Measurements from ENCODE around the gene LCN12.

The LCN12 gene

GRCh38 chr9:136927343-136928271 is 24.5 kb upstream of the LCN12 start:
- Histone ChIP-seq H3K36me3 (ENCODE audit: control insufficient read depth in 2 of 2, insufficient read depth in 2 of 2, low read length in 2 of 2) (peaks cover 0 to 12% of the 10 kb centered on the region in 2 donors), H3K27ac (ENCODE audit: low read length) (no peak overlapping the region), H3K27me3 (ENCODE audit: control insufficient read depth in 1 of 2, insufficient read depth in 2 of 2, low read length in 2 of 2) (no peaks in the 10 kb centered on the region), H3K9ac (ENCODE audit: low read length in 2 of 2) (no peak overlapping the region), H3K4me1 (ENCODE audit: control insufficient read depth, insufficient read depth, low read length) (peaks cover 3% of the 10 kb centered on the region), H3K9me3 (ENCODE audit: control insufficient read depth in 2 of 2, low read length in 2 of 2) (no peaks in the 10 kb centered on the region), H3K4me3 (ENCODE audit: low read length in 2 of 2) (no peak overlapping the region)

GRCh38 chr9:136928591-136928990 is 23.5 kb upstream of the LCN12 start:
- Histone ChIP-seq H3K4me1 (ENCODE audit: control insufficient read depth, insufficient read depth, low read length) (peaks cover 3% of the 10 kb centered on the region), H3K9ac (ENCODE audit: low read length in 2 of 2) (no peak overlapping the region), H3K27me3 (ENCODE audit: control insufficient read depth in 1 of 2, insufficient read depth in 2 of 2, low read length in 2 of 2) (no peaks in the 10 kb centered on the region), H3K9me3 (ENCODE audit: control insufficient read depth in 2 of 2, low read length in 2 of 2) (no peaks in the 10 kb centered on the region), H3K4me3 (ENCODE audit: low read length in 2 of 2) (no peak overlapping the region), H3K36me3 (ENCODE audit: control insufficient read depth in 2 of 2, insufficient read depth in 2 of 2, low read length in 2 of 2) (peaks cover 0 to 12% of the 10 kb centered on the region in 2 donors), H3K27ac (ENCODE audit: low read length) (no peak overlapping the region)

GRCh38 chr9:136930014-136930413 is 22.1 kb upstream of the LCN12 start:
- peaks cover 3% of the 10 kb centered on the region for H3K4me1 ChIP-seq (ENCODE audit: control insufficient read depth, insufficient read depth, low read length)
- no peak overlapping the region for H3K4me3 ChIP-seq (ENCODE audit: low read length in 2 of 2)
- no peaks in the 10 kb centered on the region for H3K9me3 ChIP-seq (ENCODE audit: control insufficient read depth in 2 of 2, low read length in 2 of 2)
- no peak overlapping the region for H3K9ac ChIP-seq (ENCODE audit: low read length in 2 of 2)
- no peaks in the 10 kb centered on the region for H3K27me3 ChIP-seq (ENCODE audit: control insufficient read depth in 1 of 2, insufficient read depth in 2 of 2, low read length in 2 of 2)
- H3K27ac ChIP-seq (ENCODE audit: low read length), result no peak overlapping the region
- H3K36me3 ChIP-seq (ENCODE audit: control insufficient read depth in 2 of 2, insufficient read depth in 2 of 2, low read length in 2 of 2), result peaks cover 0 to 12% of the 10 kb centered on the region in 2 donors

GRCh38 chr9:136931611-136932130 is 20.4 kb upstream of the LCN12 start:
- Histone ChIP-seq H3K4me1 (ENCODE audit: control insufficient read depth, insufficient read depth, low read length) (peaks cover 3% of the 10 kb centered on the region), H3K9ac (ENCODE audit: low read length in 2 of 2) (no peak overlapping the region), H3K27ac (ENCODE audit: low read length) (no peak overlapping the region), H3K27me3 (ENCODE audit: control insufficient read depth in 1 of 2, insufficient read depth in 2 of 2, low read length in 2 of 2) (no peaks in the 10 kb centered on the region), H3K9me3 (ENCODE audit: control insufficient read depth in 2 of 2, low read length in 2 of 2) (no peaks in the 10 kb centered on the region), H3K4me3 (ENCODE audit: low read length in 2 of 2) (no peak overlapping the region), H3K36me3 (ENCODE audit: control insufficient read depth in 2 of 2, insufficient read depth in 2 of 2, low read length in 2 of 2) (peaks cover 0 to 5% of the 10 kb centered on the region in 2 donors)

DNA sequence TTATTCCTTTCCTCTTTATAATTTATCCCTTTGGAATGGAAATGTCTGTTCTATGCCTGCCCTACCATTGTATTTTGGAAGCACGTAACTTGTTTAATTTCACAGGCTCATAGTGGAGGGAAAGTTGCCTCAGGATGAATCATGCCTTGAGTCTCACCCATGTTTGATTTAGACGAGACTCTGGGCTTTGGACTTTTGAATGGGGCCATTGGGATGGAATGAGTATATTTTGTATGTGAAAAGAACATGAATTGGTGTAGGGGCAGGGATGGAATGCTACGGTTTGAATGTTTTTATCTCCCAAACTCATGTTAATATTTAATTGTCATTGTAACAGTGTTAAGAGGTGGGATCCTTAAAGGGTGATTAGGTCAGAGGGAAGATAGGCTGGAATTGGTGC is 17.8 kb upstream of the LCN12 start:
- no peak overlapping the region for H3K4me3 ChIP-seq (ENCODE audit: low read length in 2 of 2)
- H3K36me3 ChIP-seq (ENCODE audit: control insufficient read depth in 2 of 2, insufficient read depth in 2 of 2, low read length in 2 of 2), result peaks cover 4% of the 10 kb centered on the region in 2 donors
- no peaks in the 10 kb centered on the region for H3K9me3 ChIP-seq (ENCODE audit: control insufficient read depth in 2 of 2, low read length in 2 of 2)
- H3K27me3 ChIP-seq (ENCODE audit: control insufficient read depth in 1 of 2, insufficient read depth in 2 of 2, low read length in 2 of 2), result no peaks in the 10 kb centered on the region
- H3K27ac ChIP-seq (ENCODE audit: low read length), result no peak overlapping the region
- H3K9ac ChIP-seq (ENCODE audit: low read length in 2 of 2), result no peak overlapping the region
- H3K4me1 ChIP-seq (ENCODE audit: control insufficient read depth, insufficient read depth, low read length), result no peaks in the 10 kb centered on the region

- Histone ChIP-seq H3K9ac (ENCODE audit: low read length in 2 of 2) (no peak overlapping the region), H3K36me3 (ENCODE audit: control insufficient read depth in 2 of 2, insufficient read depth in 2 of 2, low read length in 2 of 2) (peaks cover 12 to 16% of the 10 kb centered on the region in 2 donors), H3K27me3 (ENCODE audit: control insufficient read depth in 1 of 2, insufficient read depth in 2 of 2, low read length in 2 of 2) (no peaks in the 10 kb centered on the region), H3K4me1 (ENCODE audit: control insufficient read depth, insufficient read depth, low read length) (no peaks in the 10 kb centered on the region), H3K9me3 (ENCODE audit: control insufficient read depth in 2 of 2, low read length in 2 of 2) (no peaks in the 10 kb centered on the region), H3K27ac (ENCODE audit: low read length) (no peak overlapping the region), H3K4me3 (ENCODE audit: low read length in 2 of 2) (no peak overlapping the region)
Observed at GRCh38 chr9:136935651-136936050, 16.4 kb upstream of the LCN12 start.

DNA sequence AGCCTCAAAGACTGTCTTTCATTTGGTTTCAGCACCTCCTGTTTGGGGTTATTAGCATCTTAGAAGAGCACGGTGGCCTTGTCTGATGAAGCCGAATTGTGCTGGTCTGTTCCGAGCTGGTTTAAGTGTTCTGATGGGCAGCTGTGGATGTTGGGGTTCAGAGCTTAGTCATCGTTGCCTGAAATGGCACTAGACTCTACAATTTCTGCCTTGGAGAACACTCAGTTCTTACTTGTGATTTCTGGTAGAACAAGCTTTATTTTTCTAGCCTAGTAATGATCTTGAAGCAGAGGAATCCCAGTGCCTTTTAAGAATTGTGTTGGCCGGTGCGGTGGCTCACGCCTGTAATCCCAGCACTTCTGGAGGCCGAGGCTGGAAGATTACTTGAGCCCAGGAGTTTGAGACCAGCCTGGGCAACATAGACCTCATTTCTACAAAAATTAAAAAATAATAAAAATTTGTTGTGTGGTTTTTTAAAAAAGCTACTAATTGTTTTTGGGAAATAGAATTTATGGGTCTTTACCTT is 15.4 kb upstream of the LCN12 start:
- peaks cover 19 to 26% of the 10 kb centered on the region in 2 donors for H3K36me3 ChIP-seq (ENCODE audit: control insufficient read depth in 2 of 2, insufficient read depth in 2 of 2, low read length in 2 of 2)
- H3K9me3 ChIP-seq (ENCODE audit: control insufficient read depth in 2 of 2, low read length in 2 of 2), result no peaks in the 10 kb centered on the region
- H3K4me1 ChIP-seq (ENCODE audit: control insufficient read depth, insufficient read depth, low read length), result no peaks in the 10 kb centered on the region
- H3K4me3 ChIP-seq (ENCODE audit: low read length in 2 of 2), result no peak overlapping the region
- no peak overlapping the region for H3K9ac ChIP-seq (ENCODE audit: low read length in 2 of 2)
- H3K27ac ChIP-seq (ENCODE audit: low read length), result no peak overlapping the region
- no peaks in the 10 kb centered on the region for H3K27me3 ChIP-seq (ENCODE audit: control insufficient read depth in 1 of 2, insufficient read depth in 2 of 2, low read length in 2 of 2)

DNA sequence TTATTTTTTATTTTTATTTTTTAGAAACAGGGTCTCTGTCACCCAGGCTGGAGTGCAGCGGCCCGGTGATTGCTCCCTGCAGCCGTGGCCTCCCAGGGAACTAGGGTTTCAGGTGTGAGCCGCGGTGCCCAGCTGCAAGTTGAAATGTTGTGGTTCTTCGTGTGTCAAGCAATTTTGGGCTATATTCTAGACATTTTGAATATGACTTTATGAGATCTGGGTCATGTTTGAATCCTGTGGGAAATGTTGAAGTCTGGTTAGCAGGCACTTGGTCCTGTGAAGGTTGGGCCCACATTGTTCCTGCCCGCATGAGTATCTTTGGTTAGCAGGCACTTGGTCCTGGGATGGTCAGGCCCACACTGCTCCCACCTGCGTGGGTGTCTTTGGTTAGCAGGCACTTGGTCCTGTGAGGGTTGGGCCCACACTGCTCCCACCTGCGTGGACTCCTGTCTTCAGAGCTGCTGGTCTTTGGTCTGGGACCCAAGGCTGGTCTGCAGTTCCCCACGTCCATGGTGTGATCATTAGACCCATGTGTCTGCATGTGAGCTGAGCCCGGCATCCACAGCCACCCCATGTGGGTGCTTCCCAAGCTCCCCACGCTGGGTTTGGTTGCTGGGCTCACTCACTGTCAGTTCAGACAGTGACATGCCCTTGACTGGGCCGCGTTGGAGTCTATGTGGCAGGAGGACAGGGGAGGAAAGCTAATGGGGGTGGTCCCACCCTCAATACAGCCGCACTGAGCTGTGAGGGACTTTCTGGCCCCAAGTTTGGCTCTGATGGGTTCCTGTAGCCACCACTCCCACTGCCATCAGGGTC is 14.7 kb upstream of the LCN12 start:
- H3K4me1 ChIP-seq (ENCODE audit: control insufficient read depth, insufficient read depth, low read length), result no peaks in the 10 kb centered on the region
- H3K27me3 ChIP-seq (ENCODE audit: control insufficient read depth in 1 of 2, insufficient read depth in 2 of 2, low read length in 2 of 2), result no peaks in the 10 kb centered on the region
- no peaks in the 10 kb centered on the region for H3K9me3 ChIP-seq (ENCODE audit: control insufficient read depth in 2 of 2, low read length in 2 of 2)
- no peak overlapping the region for H3K9ac ChIP-seq (ENCODE audit: low read length in 2 of 2)
- no peak overlapping the region for H3K4me3 ChIP-seq (ENCODE audit: low read length in 2 of 2)
- H3K27ac ChIP-seq (ENCODE audit: low read length), result no peak overlapping the region
- peaks cover 22 to 33% of the 10 kb centered on the region in 2 donors for H3K36me3 ChIP-seq (ENCODE audit: control insufficient read depth in 2 of 2, insufficient read depth in 2 of 2, low read length in 2 of 2)

GRCh38 chr9:136939431-136939995 is 12.6 kb upstream of the LCN12 start:
- no peaks in the 10 kb centered on the region for H3K27me3 ChIP-seq (ENCODE audit: control insufficient read depth in 1 of 2, insufficient read depth in 2 of 2, low read length in 2 of 2)
- no peaks in the 10 kb centered on the region for H3K9me3 ChIP-seq (ENCODE audit: control insufficient read depth in 2 of 2, low read length in 2 of 2)
- H3K27ac ChIP-seq (ENCODE audit: low read length), result no peak overlapping the region
- H3K4me3 ChIP-seq (ENCODE audit: low read length in 2 of 2), result no peak overlapping the region
- peaks cover 14% of the 10 kb centered on the region for H3K4me1 ChIP-seq (ENCODE audit: control insufficient read depth, insufficient read depth, low read length)
- H3K9ac ChIP-seq (ENCODE audit: low read length in 2 of 2), result no peak overlapping the region
- peaks cover 28 to 35% of the 10 kb centered on the region in 2 donors for H3K36me3 ChIP-seq (ENCODE audit: control insufficient read depth in 2 of 2, insufficient read depth in 2 of 2, low read length in 2 of 2)

DNA sequence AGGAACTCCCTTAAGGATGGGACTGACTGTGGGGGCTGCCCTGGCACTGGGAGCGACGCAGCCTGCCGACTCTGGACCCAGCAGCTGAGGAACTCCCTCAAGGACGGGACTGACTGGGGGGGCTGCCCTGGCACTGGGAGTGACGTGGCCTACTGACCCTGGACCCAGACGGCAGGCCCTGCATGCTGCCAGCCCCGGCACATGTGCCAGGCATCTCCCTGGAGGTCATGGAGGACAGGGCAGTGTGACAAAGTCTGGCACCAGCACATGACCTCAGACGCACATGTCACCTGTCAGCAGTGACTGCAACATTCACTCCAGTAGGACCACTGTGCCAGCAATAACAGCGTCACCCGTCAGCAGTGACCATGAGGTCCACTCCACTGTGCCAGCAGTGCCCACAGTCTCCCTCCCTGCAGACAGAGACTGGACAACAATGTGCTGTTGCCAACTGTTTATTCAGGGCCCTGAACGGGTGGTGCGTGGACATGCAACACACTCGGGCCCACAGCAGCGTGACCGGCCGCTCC is 12.0 kb upstream of the LCN12 start:
- Histone ChIP-seq H3K4me3 (ENCODE audit: low read length in 2 of 2) (no peak overlapping the region), H3K27me3 (ENCODE audit: control insufficient read depth in 1 of 2, insufficient read depth in 2 of 2, low read length in 2 of 2) (no peaks in the 10 kb centered on the region), H3K9ac (ENCODE audit: low read length in 2 of 2) (no peak overlapping the region), H3K9me3 (ENCODE audit: control insufficient read depth in 2 of 2, low read length in 2 of 2) (no peaks in the 10 kb centered on the region), H3K27ac (ENCODE audit: low read length) (no peak overlapping the region), H3K4me1 (ENCODE audit: control insufficient read depth, insufficient read depth, low read length) (peaks cover 18% of the 10 kb centered on the region), H3K36me3 (ENCODE audit: control insufficient read depth in 2 of 2, insufficient read depth in 2 of 2, low read length in 2 of 2) (peaks cover 28 to 35% of the 10 kb centered on the region in 2 donors)

Data from stomach smooth muscle (tissue), 2 donors.